ENCODE measurements around the gene RSPO3. TPM values are rescaled to one million over a fixed set of nuclear protein-coding genes. Genes with fewer than 3 reads are reported as not detected.

Gene RSPO3
- total RNA-seq, 1 donor from 2014 or later, result 3.4 TPM

GRCh38 chr6:127160484-127160883, 42.0 kb downstream of the RSPO3 start:
- DNase-seq (ENCODE audit: low spot score), result no peak

GRCh38 chr6:127162836-127163235, 44.4 kb downstream of the RSPO3 start:
- DNase-seq (ENCODE audit: low spot score), result no peak

GRCh38 chr6:127164036-127164435, 45.6 kb downstream of the RSPO3 start:
- DNase-seq (ENCODE audit: low spot score), result no peak

GRCh38 chr6:127164565-127164964, 46.1 kb downstream of the RSPO3 start:
- no peak for DNase-seq (ENCODE audit: low spot score)

GRCh38 chr6:127173156-127173940, 54.9 kb downstream of the RSPO3 start:
- no peak for DNase-seq (ENCODE audit: low spot score)

GRCh38 chr6:127176146-127176545, 57.7 kb downstream of the RSPO3 start:
- no peak for DNase-seq (ENCODE audit: low spot score)

GRCh38 chr6:127177030-127177922, 58.8 kb downstream of the RSPO3 start:
- no peak for DNase-seq (ENCODE audit: low spot score)

GRCh38 chr6:127177923-127178231, 59.4 kb downstream of the RSPO3 start:
- no peak for DNase-seq (ENCODE audit: low spot score)

GRCh38 chr6:127178746-127179145, 60.3 kb downstream of the RSPO3 start:
- DNase-seq (ENCODE audit: low spot score), result no peak

GRCh38 chr6:127180426-127180825, 62.0 kb downstream of the RSPO3 start:
- DNase-seq (ENCODE audit: low spot score), result no peak

GRCh38 chr6:127182501-127182900, 64.0 kb downstream of the RSPO3 start:
- DNase-seq (ENCODE audit: low spot score), result no peak

- no peak for DNase-seq (ENCODE audit: low spot score)
Observed at GRCh38 chr6:127185437-127185995, 67.0 kb downstream of the RSPO3 start.

GRCh38 chr6:127186889-127187288, 68.4 kb downstream of the RSPO3 start:
- peak; percentile 25 for DNase-seq (ENCODE audit: low spot score)

- DNase-seq (ENCODE audit: low spot score), result no peak
Observed at GRCh38 chr6:127188744-127189143, 70.3 kb downstream of the RSPO3 start.

- DNase-seq (ENCODE audit: low spot score), result no peak
Observed at GRCh38 chr6:127190552-127190951, 72.1 kb downstream of the RSPO3 start.

- DNase-seq (ENCODE audit: low spot score), result no peak
Observed at GRCh38 chr6:127191716-127192115, 73.2 kb downstream of the RSPO3 start.

GRCh38 chr6:127192911-127193541, 74.6 kb downstream of the RSPO3 start:
- DNase-seq (ENCODE audit: low spot score), result no peak

- no peak for DNase-seq (ENCODE audit: low spot score)
Observed at GRCh38 chr6:127195833-127196232, 77.4 kb downstream of the RSPO3 start.

GRCh38 chr6:127198549-127198948, 80.1 kb downstream of the RSPO3 start:
- DNase-seq (ENCODE audit: low spot score), result no peak

- DNase-seq (ENCODE audit: low spot score), result no peak
Observed at GRCh38 chr6:127199470-127199869, 81.0 kb downstream of the RSPO3 start.

- DNase-seq (ENCODE audit: low spot score), result no peak
Observed at GRCh38 chr6:127200114-127200513, 81.6 kb downstream of the RSPO3 start.

GRCh38 chr6:127201321-127201720, 82.8 kb downstream of the RSPO3 start:
- DNase-seq (ENCODE audit: low spot score), result no peak
